Retinal pigment epithelial cell (primary cell): ENCODE measurements around the gene PBX3.
A peak's percentile ranks its signal among the peaks of the same experiment; 100 is the strongest.

Source experiments
- DNase-seq: peaks from one replicate; pipeline ENCODE4 v3.0.0-alpha.2; 2010; ENCODE audit warnings: low read depth
- H3K4me3 ChIP-seq: 2 replicates; pipeline ENCODE4 v1.5.1; 2011; ENCODE audit warnings: mild to moderate bottlenecking, low read length, control low read depth, moderate library complexity
- TF ChIP-seq, protein P1 (sequence below): conservative IDR thresholded peaks from 2 replicates; pipeline ENCODE4 v1.5.1; 2011; ENCODE audit warnings: low read depth, low read length, control low read depth, inconsistent platforms

PBX3 gene

DNA sequence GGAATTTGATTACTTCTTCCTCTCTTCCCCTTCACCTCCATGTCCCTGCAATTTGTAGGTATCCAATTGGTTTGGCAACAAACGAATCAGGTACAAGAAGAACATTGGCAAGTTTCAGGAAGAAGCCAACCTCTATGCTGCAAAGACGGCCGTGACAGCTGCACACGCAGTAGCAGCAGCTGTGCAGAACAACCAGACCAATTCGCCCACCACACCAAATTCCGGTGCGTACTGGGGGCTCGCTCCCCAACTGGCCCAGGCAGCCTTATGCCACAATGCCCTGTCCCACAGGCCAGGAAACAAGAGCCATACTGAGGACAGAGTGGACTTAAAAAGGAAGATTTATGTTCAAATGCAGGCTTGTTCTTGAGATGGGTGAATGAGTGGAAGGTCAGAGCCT lies 213.5 kb downstream of the PBX3 start:
- TF ChIP-seq, protein P1, sequence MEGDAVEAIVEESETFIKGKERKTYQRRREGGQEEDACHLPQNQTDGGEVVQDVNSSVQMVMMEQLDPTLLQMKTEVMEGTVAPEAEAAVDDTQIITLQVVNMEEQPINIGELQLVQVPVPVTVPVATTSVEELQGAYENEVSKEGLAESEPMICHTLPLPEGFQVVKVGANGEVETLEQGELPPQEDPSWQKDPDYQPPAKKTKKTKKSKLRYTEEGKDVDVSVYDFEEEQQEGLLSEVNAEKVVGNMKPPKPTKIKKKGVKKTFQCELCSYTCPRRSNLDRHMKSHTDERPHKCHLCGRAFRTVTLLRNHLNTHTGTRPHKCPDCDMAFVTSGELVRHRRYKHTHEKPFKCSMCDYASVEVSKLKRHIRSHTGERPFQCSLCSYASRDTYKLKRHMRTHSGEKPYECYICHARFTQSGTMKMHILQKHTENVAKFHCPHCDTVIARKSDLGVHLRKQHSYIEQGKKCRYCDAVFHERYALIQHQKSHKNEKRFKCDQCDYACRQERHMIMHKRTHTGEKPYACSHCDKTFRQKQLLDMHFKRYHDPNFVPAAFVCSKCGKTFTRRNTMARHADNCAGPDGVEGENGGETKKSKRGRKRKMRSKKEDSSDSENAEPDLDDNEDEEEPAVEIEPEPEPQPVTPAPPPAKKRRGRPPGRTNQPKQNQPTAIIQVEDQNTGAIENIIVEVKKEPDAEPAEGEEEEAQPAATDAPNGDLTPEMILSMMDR = no peak
- no peak for DNase-seq
- no peak overlapping the region for H3K4me3 ChIP-seq

DNA sequence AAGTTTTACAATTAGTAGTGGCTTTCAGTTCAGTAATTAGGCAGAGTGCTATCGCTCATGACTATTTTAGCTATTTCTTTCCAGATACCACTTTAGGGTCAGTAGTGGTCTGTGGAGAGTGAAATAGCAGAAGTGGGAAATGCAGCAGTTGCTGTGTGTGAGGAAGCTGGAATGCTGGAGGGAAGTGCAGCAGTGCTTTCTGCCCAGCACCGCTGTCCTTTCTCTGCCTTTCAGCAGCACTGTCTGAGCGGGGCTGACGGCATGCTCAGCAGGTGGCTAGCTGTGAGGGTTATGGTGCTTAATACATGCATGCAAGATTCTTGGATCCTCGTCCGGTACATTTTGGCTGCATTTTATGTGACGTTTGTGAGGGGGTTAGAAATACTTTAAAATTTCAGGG lies 213.9 kb downstream of the PBX3 start:
- DNase-seq = no peak
- TF ChIP-seq, protein P1 = no peak
- H3K4me3 ChIP-seq = no peak overlapping the region

DNA sequence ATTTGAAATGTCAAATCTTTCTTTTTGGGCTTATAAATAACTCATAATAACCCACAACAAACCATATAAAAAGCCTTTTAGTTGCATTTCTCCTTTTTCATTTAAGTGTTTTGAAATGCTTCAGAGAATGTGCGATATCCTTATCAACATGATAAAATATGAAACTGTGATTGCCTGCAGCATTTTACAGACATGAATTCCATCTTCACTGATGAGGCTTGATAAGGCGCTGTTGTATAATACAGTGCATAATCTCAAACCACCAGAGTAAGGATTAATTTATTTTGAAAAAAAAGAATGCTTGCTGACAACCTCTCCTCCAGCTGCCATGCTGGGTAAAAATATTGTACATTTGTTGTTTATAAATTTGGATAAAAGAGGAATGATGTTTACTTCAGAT lies 216.8 kb downstream of the PBX3 start:
- H3K4me3 ChIP-seq = no peak overlapping the region
- DNase-seq = no peak
- TF ChIP-seq, protein P1 = no peak

DNA sequence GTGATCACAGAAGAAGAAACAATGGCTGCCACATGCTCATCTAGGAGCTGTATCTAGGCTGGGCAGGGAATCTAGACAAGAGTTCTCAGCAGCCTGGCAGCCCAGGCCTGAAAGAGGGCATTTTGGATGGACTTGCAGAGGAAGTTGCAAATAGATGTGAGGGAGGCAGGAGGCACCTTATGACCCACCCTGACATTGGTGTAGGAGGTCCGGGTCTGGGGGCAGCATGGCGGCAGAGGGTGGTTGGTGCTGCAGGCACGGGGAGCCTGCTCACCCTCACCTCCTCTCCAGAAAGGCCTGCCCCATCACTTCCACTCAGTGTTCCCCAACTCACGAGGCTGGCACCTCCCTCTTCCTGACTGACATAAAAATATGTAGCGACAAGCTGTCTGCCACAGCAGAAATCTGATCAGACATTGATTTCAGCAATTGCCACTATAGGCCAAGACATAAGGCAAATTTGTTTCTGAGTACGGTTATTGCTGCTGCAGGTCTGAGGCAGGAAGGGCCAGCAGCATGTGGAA lies 217.6 kb downstream of the PBX3 start:
- TF ChIP-seq, protein P1 = no peak
- DNase-seq = no peak
- H3K4me3 ChIP-seq = no peak overlapping the region

DNA sequence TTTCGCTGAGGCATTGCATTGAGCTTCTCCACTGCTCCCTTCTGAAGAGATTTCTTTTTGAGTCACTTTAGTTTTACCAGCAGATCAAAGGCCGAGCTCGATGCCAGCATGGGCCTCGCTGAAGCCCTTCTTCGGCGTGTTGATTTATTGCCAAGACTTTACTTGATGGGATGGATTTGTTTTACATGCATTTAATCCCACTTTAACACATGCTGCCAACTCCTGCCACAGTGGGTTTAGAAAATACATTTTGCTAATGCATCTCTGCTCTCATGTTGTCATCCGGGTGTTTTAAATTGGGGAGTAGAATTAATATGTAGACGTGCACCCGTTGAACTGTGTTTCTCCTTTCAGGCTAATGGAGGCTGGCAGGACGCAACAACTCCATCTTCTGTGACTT lies 218.3 kb downstream of the PBX3 start:
- DNase-seq = peak; percentile 49
- no peak overlapping the region for H3K4me3 ChIP-seq
- TF ChIP-seq, protein P1 = no peak

DNA sequence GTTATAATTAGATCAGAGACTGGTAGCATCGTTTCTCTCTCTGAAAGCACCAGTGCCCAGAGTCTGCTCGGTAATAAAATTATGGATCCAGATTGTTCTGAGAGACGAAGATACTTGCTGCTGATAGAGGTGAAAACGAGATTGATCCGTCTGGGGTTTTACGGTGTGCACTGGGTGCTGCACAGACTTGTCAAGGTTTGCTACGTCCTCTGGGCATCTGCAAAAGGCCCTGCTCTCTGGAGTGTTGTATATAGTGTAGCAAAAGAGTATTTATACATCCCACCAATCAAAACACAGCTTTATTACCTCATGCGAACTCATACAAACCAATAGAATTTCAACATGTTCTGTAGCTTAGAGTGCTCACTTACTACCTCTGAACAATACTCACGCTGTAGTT lies 219.3 kb downstream of the PBX3 start:
- TF ChIP-seq, protein P1 = no peak
- no peak overlapping the region for H3K4me3 ChIP-seq
- DNase-seq = no peak

DNA sequence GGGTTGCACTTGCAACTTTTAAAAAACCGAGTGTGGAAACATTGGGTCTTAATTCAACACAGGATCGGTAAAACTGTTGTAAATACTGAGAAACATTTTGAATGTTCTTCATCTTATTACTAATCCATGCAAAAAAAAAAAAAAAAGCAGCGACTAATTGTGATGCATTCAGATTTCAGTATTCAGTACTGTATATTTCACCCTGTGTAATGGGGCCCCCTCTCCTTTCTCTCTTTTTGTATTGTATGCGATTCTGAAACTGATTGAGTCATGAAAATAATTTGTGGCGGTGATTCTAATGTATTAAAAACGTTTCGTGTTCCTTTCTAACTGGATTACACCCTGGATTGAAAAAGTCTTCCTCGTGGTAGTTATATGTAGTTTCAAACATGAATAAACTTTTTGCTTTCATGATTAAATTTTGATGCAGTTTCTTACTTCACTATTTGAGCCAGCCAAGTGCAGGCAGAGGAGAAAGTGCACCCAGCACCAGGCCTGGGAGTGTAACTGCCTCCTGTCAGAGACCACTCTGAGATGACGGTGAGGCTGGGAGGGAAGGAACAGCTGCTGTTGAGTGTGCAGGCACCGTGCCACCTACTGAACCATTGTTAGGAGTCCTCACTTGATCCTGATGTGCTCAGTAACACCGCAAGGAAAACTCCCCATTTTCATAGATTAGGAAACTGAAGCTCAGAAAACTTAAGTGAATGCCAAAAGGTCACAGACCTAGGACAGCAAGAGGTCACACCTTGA lies 220.0 kb downstream of the PBX3 start:
- H3K4me3 ChIP-seq = no peak overlapping the region
- DNase-seq = no peak
- TF ChIP-seq, protein P1 = no peak
